ENCODE data around the gene CCDC91. TPM values are rescaled to one million over a fixed set of nuclear protein-coding genes. Genes with fewer than 3 reads are reported as not detected.

CCDC91 gene
- total and polyA plus RNA-seq, 9 of the 15 experiments (the other 6 are each of a cell fraction or from before 2014, with no cell fraction given) = 10.1 to 31.1 (median 26.3) TPM

GRCh38 chr12:28190321-28191050 is at the start of gene CCDC91 (continued):
- TF ChIP-seq FUS (optimal IDR thresholded peaks at IDR 0.05; ENCODE audit: low read depth, low read length) = no peak
- no peak for TF ChIP-seq ZKSCAN8 (CRISPR knock-in tag; IDR thresholded peaks at IDR 0.05)
- TF ChIP-seq, protein P1, sequence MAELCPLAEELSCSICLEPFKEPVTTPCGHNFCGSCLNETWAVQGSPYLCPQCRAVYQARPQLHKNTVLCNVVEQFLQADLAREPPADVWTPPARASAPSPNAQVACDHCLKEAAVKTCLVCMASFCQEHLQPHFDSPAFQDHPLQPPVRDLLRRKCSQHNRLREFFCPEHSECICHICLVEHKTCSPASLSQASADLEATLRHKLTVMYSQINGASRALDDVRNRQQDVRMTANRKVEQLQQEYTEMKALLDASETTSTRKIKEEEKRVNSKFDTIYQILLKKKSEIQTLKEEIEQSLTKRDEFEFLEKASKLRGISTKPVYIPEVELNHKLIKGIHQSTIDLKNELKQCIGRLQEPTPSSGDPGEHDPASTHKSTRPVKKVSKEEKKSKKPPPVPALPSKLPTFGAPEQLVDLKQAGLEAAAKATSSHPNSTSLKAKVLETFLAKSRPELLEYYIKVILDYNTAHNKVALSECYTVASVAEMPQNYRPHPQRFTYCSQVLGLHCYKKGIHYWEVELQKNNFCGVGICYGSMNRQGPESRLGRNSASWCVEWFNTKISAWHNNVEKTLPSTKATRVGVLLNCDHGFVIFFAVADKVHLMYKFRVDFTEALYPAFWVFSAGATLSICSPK (IDR thresholded peaks at IDR 0.05; ENCODE audit: borderline replicate concordance) = no peak
- TF ChIP-seq NFYB (IDR thresholded peaks at IDR 0.05; ENCODE audit: extremely low read depth, insufficient read length) = no peak
- TF ChIP-seq HDAC2 (IDR thresholded peaks at IDR 0.05) = peak; percentile 33; the same call in 1 of the 2 replicates
- TF ChIP-seq CTCFL (IDR thresholded peaks at IDR 0.05; ENCODE audit: borderline replicate concordance, insufficient read depth, low read depth, low read length, poor library complexity, severe bottlenecking) = peak; percentile 8
- TF ChIP-seq NELFE (IDR thresholded peaks at IDR 0.05; ENCODE audit: insufficient read depth, insufficient read length) = no peak
- TF ChIP-seq HINFP (tag; conservative IDR thresholded peaks at IDR 0.05; ENCODE audit: low read depth) = no peak
- TF ChIP-seq CEBPG (CRISPR knock-in tag; IDR thresholded peaks at IDR 0.05) = peak; percentile 3; the same call in 1 of the 2 replicates
- TF ChIP-seq CEBPG (tag; conservative IDR thresholded peaks at IDR 0.05 in 1 of 2, IDR thresholded peaks at IDR 0.05 in 1 of 2) = peak in 1 of 2 experiments; percentile 82; a peak in 2 of 4 replicates
- TF ChIP-seq MBD2 (IDR thresholded peaks at IDR 0.05; ENCODE audit: borderline replicate concordance, low read depth) = peak; percentile 39
- TF ChIP-seq, protein P2, sequence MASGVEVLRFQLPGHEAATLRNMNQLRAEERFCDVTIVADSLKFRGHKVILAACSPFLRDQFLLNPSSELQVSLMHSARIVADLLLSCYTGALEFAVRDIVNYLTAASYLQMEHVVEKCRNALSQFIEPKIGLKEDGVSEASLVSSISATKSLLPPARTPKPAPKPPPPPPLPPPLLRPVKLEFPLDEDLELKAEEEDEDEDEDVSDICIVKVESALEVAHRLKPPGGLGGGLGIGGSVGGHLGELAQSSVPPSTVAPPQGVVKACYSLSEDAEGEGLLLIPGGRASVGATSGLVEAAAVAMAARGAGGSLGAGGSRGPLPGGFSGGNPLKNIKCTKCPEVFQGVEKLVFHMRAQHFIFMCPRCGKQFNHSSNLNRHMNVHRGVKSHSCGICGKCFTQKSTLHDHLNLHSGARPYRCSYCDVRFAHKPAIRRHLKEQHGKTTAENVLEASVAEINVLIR (CRISPR knock-in tag; IDR thresholded peaks at IDR 0.05) = peak; percentile 41; the same call in 1 of the 2 replicates
- TF ChIP-seq IRF2 (CRISPR knock-in tag; IDR thresholded peaks at IDR 0.05) = no peak
- TF ChIP-seq ZNF76 (CRISPR knock-in tag; IDR thresholded peaks at IDR 0.05; ENCODE audit: borderline replicate concordance) = no peak
- no peak for TF ChIP-seq TAF15 (IDR thresholded peaks at IDR 0.05; ENCODE audit: low read depth, low read length)
- TF ChIP-seq SREBF1 (IDR thresholded peaks at IDR 0.05; ENCODE audit: borderline replicate concordance, low read depth, low read length) = 0 out of 2 replicates have a peak, but pooled peaks have one; percentile 44
- TF ChIP-seq, protein P3, sequence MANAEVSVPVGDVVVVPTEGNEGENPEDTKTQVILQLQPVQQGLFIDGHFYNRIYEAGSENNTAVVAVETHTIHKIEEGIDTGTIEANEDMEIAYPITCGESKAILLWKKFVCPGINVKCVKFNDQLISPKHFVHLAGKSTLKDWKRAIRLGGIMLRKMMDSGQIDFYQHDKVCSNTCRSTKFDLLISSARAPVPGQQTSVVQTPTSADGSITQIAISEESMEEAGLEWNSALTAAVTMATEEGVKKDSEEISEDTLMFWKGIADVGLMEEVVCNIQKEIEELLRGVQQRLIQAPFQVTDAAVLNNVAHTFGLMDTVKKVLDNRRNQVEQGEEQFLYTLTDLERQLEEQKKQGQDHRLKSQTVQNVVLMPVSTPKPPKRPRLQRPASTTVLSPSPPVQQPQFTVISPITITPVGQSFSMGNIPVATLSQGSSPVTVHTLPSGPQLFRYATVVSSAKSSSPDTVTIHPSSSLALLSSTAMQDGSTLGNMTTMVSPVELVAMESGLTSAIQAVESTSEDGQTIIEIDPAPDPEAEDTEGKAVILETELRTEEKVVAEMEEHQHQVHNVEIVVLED (CRISPR knock-in tag; IDR thresholded peaks at IDR 0.05) = peak; percentile 64
- TF ChIP-seq TARDBP (IDR thresholded peaks at IDR 0.05) = peak; percentile 71
- TF ChIP-seq SETDB1 (IDR thresholded peaks at IDR 0.05; ENCODE audit: low read length) = no peak
